Fibroblast of lung (primary cell): Measurements from ENCODE around the gene EXOSC7.

Experiments used
- CTCF ChIP-seq, 2 donors: IDR thresholded peaks in 1 of 2; conservative IDR thresholded peaks in 1 of 2; 1 replicate in 1 of 2; 2 replicates in 1 of 2; pipeline ENCODE4 v1.5.1; 2011 to 2012; ENCODE audit warnings: low read length in 2 of 2, control low read depth in 1 of 2, inconsistent platforms in 1 of 2, low read depth in 1 of 2, mild to moderate bottlenecking in 1 of 2
- EZH2 ChIP-seq: IDR thresholded peaks from 2 replicates; pipeline ENCODE4 v1.5.1; 2012; ENCODE audit warnings: low read length, control low read depth, mild to moderate bottlenecking; ENCODE audit errors: missing control alignments

DNA sequence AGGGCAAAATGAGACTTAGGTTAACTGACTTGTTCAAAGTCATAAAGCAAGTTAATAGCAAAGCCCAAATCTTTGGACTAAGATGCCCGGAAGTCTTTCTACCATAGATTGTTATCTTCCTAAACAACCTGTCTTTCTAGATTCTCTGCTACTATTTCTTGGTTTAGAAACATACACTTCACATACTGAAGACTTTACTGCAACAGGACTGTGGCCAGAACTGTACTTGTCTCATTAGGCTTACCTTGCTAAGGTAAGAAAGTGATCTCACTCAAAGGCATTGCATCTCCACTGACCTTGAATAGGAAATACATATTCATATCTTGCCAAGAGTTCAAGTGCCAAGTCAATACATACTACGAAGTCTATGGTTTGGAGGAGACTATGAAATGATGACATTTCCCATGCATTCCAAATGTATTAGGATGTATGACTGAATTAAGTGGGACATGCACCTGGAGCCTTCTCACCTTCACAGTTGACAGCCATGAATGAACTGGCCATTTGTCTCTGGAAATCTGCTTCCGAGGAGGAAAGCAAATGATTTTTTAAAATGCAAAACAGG is 5.0 kb upstream of the EXOSC7 start:
- TF ChIP-seq CTCF (conservative IDR thresholded peaks at IDR 0.05 in 1 of 2, IDR thresholded peaks at IDR 0.05 in 1 of 2; ENCODE audit: low read depth in 1 of 2, low read length in 2 of 2) (no peak), EZH2 (no peak)
